GM12878 (cell line): ENCODE data around the gene DCLK2. TPM values are rescaled to one million over a fixed set of nuclear protein-coding genes. Genes with fewer than 3 reads are reported as not detected.

Experiments used
- ATAC-seq: fragments of 200-7000 bp; cut with Tn5 transposase; 3 replicates; pipeline ENCODE4 v1.9.1; 2020; ENCODE audit warnings: mild to moderate bottlenecking, moderate library complexity
- BruUV-seq: library from RNA; stranded (reverse); fragments of 400-500 nt; replicated peaks from 2 replicates; lab custom pipeline; 2021; lab: Mats Ljungman, UMichigan
- CTCF ChIA-PET: fragments of 300-600 bp; sonication (Branson Sonifier 250); formaldehyde crosslinking; extraction: SDS; loops from one replicate; lab custom pipeline; 2021; ENCODE audit warnings: inconsistent platforms; lab: Yijun Ruan, JAX
- POLR2A ChIA-PET: fragments of 350-600 bp; formaldehyde crosslinking; extraction: SDS; loops from one replicate; lab custom pipeline; 2021; ENCODE audit warnings: inconsistent platforms; lab: Charles Lee
- RAD21 ChIA-PET: fragments of 300-600 bp; sonication (Branson Sonifier 250); formaldehyde crosslinking; loops from one replicate; lab custom pipeline; 2023; ENCODE audit warnings: antibody characterized with exemption; ENCODE audit not compliant: unreplicated experiment; lab: Charles Lee
- SMC1A ChIA-PET: fragments of 300-600 bp; sonication (Branson Sonifier 250); formaldehyde crosslinking; loops from one replicate; lab custom pipeline; 2023; ENCODE audit not compliant: unreplicated experiment, uncharacterized antibody; lab: Charles Lee
- DNase-seq: peaks from one replicate; pipeline ENCODE4 v3.0.0-alpha.2; 2011; ENCODE audit warnings: low read depth, low spot score
- FAIRE-seq: peaks from 3 replicates; lab custom pipeline; 2011; peaks lifted over from hg19 to GRCh38; lab: Jason Lieb, UNC
- H2AFZ ChIP-seq: 2 replicates; pipeline ENCODE4 v1.6.0; 2011; ENCODE audit warnings: low read depth, low read length, control low read depth; ENCODE audit not compliant: control insufficient read depth
- H3K27ac ChIP-seq: 2 replicates; pipeline ENCODE4 v1.5.1; 2011; ENCODE audit warnings: control low read depth; ENCODE audit not compliant: control insufficient read depth, insufficient read depth
- H3K27me3 ChIP-seq, 2 experiments: replicated peaks in 1 of 2; 2 replicates each; pipeline versions ENCODE4 v1.6.0 to v1.6.1; 2011; ENCODE audit warnings: low read length in 1 of 2; ENCODE audit not compliant: control insufficient read depth in 2 of 2, insufficient read depth in 2 of 2
- H3K36me3 ChIP-seq, 2 experiments: 2 replicates each; pipeline ENCODE4 v1.5.1; 2011; ENCODE audit warnings: low read length in 1 of 2; ENCODE audit not compliant: control insufficient read depth in 2 of 2, insufficient read depth in 2 of 2
- H3K4me1 ChIP-seq: 2 replicates; pipeline ENCODE4 v1.6.1; 2011; ENCODE audit warnings: mild to moderate bottlenecking, low read length, moderate library complexity, mixed read lengths; ENCODE audit not compliant: control insufficient read depth, insufficient read depth
- H3K4me2 ChIP-seq: 2 replicates; pipeline ENCODE4 v1.6.0; 2011; ENCODE audit warnings: control low read depth; ENCODE audit not compliant: control insufficient read depth, insufficient read depth
- H3K4me3 ChIP-seq: fragments of 200-600 bp; sonication (generic); 2 replicates; pipeline ENCODE4 v1.5.1; 2016
- H3K79me2 ChIP-seq: 2 replicates; pipeline ENCODE4 v1.6.0; 2011; ENCODE audit warnings: low read length; ENCODE audit not compliant: control insufficient read depth, insufficient read depth
- H3K9ac ChIP-seq: 2 replicates; pipeline ENCODE4 v1.8.0; 2011; ENCODE audit warnings: low read length, control low read depth, mixed read lengths; ENCODE audit not compliant: control insufficient read depth, insufficient read depth
- H3K9me3 ChIP-seq: replicated peaks from 3 replicates; pipeline ENCODE4 v1.5.1; 2011; ENCODE audit warnings: mild to moderate bottlenecking, low read length; ENCODE audit not compliant: control insufficient read depth, insufficient read depth
- H4K20me1 ChIP-seq: 2 replicates; pipeline ENCODE4 v1.6.0; 2011; ENCODE audit not compliant: control insufficient read depth, insufficient read depth
- NFXL1 ChIP-seq: fragments of 450-650 bp; IDR thresholded peaks from 2 replicates; pipeline ENCODE4 v1.6.1; 2017; ENCODE audit warnings: antibody characterized with exemption, mild to moderate bottlenecking, borderline replicate concordance
- NR2C1 ChIP-seq: fragments of 450-650 bp; IDR thresholded peaks from 2 replicates; pipeline ENCODE4 v1.6.1; 2017; ENCODE audit warnings: antibody characterized with exemption, mild to moderate bottlenecking, moderate library complexity
- NRF1 ChIP-seq: conservative IDR thresholded peaks from 2 replicates; pipeline ENCODE4 v1.6.1; 2011; ENCODE audit warnings: mild to moderate bottlenecking, low read depth, low read length, improper control_type of control experiment
- RUNX3 ChIP-seq: IDR thresholded peaks from 2 replicates; pipeline ENCODE4 v1.6.1; 2012; ENCODE audit warnings: low read length, inconsistent platforms
- SPI1 ChIP-seq: IDR thresholded peaks from 2 replicates; pipeline ENCODE4 v1.6.1; 2011; ENCODE audit warnings: low read depth, mild to moderate bottlenecking, low read length, moderate library complexity, borderline replicate concordance; ENCODE audit not compliant: insufficient read depth
- ZNF24 ChIP-seq: fragments of 450-650 bp; IDR thresholded peaks from 2 replicates; pipeline ENCODE4 v1.6.1; 2017; ENCODE audit warnings: antibody characterized with exemption, mild to moderate bottlenecking
- WGBS: methylation state at CpG from one replicate; pipeline ENCODE4 v1.1.6; 2016; ENCODE audit warnings: low lambda C conversion rate; ENCODE audit not compliant: insufficient replicate concordance, insufficient coverage; ENCODE audit errors: missing lambda C conversion rate; 5-methylcytosine and 5-hydroxymethylcytosine counted together
- in situ Hi-C: fragments of 300-500 bp; cut with MboI; formaldehyde crosslinking; loops from 9 replicates; pipeline ENCODE4 v1.14.3; 2018; ENCODE audit warnings: mixed read lengths
- intact Hi-C: fragments of 100-400 bp; cut with micrococcal nuclease; formaldehyde crosslinking; loops from one replicate; pipeline ENCODE4 v1.14.2; 2022; ENCODE audit not compliant: unreplicated experiment
- polyA plus RNA-seq, 11 experiments: library from polyadenylated mRNA; depleted of rRNA in 4 of 11; unstranded in 6 of 11; stranded (reverse) in 5 of 11; fragments of >200 nt; fragmentation: Nextera tagmentation in 4 of 11; fragmentation: Illumina TruSeq in 1 of 11; extraction: Ambion mirVana in 4 of 11; extraction: Trizol in 1 of 11; gene quantifications; 1 replicate in 1 of 11; 2 replicates in 10 of 11; pipeline versions ENCODE4 v1.2.1 to v1.2.3, GENCODE V29; 2011 to 2016; ENCODE audit warnings: inconsistent platforms in 2 of 11, missing spikeins in 2 of 11, low read depth in 1 of 11
- total RNA-seq, 4 experiments: library from RNA; depleted of rRNA in 3 of 4; stranded (reverse); fragments of >200 nt in 3 of 4; fragmentation: Illumina TruSeq in 1 of 4; extraction: Trizol in 1 of 4; gene quantifications; 2 replicates each; pipeline versions ENCODE4 v1.2.1 to v1.2.3, GENCODE V29; 2013 to 2021
- TF ChIP-seq, protein P1 (sequence below): IDR thresholded peaks from 2 replicates; pipeline ENCODE4 v1.6.1; 2012; ENCODE audit warnings: low read depth, low read length, improper control_type of control experiment

Gene DCLK2
- total and polyA plus RNA-seq, 10 of the 15 experiments (the other 5 are each of a cell fraction or from before 2014, with no cell fraction given) = not detected

DNA sequence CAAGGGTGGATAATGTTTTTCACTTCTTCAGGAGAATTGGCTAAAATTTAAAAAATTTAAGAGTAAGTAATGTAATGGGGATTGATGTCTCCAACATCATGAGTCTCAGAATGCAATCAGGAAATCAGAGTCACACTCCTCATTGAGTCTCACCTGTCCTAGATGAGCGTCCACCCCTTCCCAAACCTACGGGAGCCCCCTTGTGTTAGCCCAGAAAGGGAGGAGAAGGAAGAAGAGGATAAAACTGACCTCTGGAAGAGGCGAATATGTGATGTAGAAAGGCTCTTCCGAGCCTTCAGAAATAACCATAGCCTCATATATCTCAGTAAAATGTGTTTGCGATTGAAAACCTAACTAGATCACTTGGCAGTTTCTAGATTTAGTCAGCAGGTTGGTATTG lies 157.1 kb downstream of the DCLK2 start (continued):
- TF ChIP-seq SPI1 = no peak
- TF ChIP-seq ZNF24 = no peak
- no peak for TF ChIP-seq NR2C1
- TF ChIP-seq, all 136 proteins: peak for 0

DNA sequence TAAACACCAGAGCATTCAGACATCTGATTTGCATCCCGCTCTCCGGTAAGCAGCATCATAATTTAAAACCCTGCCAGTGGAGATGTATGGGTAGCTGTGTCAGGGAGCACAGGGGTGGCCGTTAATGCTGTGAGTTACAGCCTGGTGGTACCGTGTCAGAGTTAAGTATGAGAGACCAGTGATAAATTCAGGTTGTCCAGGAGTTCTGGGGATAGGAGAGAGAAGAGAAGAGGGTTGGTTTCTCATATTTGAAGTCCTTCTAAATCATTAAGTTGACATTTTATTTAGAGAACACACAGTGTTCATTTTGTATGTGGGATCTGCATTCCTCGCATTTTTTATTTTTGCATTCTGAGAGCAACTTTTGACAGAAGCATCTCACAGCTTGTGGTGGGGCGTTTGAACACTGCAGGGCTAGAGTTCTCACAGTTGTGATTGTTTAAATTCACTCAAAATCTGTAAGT lies 157.6 kb downstream of the DCLK2 start:
- no peak for FAIRE-seq
- 33% methylated on average over 6 of the region's 6 CpGs for WGBS
- CTCF ChIA-PET = no interaction called here

More for the DNA sequence above, 157.6 kb downstream of the DCLK2 start:
- H3K9me3 ChIP-seq = no peaks in the 10 kb centered on the region
- DNase-seq (no peak), ATAC-seq (no peak)
- no peaks in the 10 kb centered on the region for H3K79me2 ChIP-seq
- H3K27me3 ChIP-seq = no peaks in the 10 kb centered on the region; a peak in 1 of 4 replicates
- ChIA-PET SMC1A (no interaction called here), RAD21 (no interaction called here), POLR2A (no interaction called here)
- no peak overlapping the region for H3K4me2 ChIP-seq
- no peaks in the 10 kb centered on the region for H3K36me3 ChIP-seq
- H3K4me1 ChIP-seq = no peaks in the 10 kb centered on the region
- no peak overlapping the region for H3K27ac ChIP-seq
- H2AFZ ChIP-seq = no peak overlapping the region
- in situ Hi-C loops (no loop called here), intact Hi-C loops (no loop called here)
- no peaks in the 10 kb centered on the region for H4K20me1 ChIP-seq
- H3K4me3 ChIP-seq = no peak overlapping the region
- TF ChIP-seq NFXL1 (no peak), NRF1 (no peak), RUNX3 (no peak)
- TF ChIP-seq, protein P1, sequence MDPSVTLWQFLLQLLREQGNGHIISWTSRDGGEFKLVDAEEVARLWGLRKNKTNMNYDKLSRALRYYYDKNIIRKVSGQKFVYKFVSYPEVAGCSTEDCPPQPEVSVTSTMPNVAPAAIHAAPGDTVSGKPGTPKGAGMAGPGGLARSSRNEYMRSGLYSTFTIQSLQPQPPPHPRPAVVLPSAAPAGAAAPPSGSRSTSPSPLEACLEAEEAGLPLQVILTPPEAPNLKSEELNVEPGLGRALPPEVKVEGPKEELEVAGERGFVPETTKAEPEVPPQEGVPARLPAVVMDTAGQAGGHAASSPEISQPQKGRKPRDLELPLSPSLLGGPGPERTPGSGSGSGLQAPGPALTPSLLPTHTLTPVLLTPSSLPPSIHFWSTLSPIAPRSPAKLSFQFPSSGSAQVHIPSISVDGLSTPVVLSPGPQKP = no peak
- H3K9ac ChIP-seq = no peak overlapping the region
- no TSS peak for BruUV-seq
